ENCODE data around the gene WFIKKN1. TPM values are rescaled to one million over a fixed set of nuclear protein-coding genes. Genes with fewer than 3 reads are reported as not detected.

The WFIKKN1 gene
- total and polyA plus RNA-seq, 5 donors, result 0.15 to 0.70 (median 0.23) TPM

GRCh38 chr16:677316-678190 lies 46.8 kb downstream of the WFIKKN1 start:
- ATAC-seq (no peak), DNase-seq (no peak)
- Histone ChIP-seq H3K4me1 (ENCODE audit: control insufficient read depth, insufficient read depth, low read length) (peaks cover 7% of the 10 kb centered on the region), H3K27ac (ENCODE audit: low read length) (no peak overlapping the region), H3K27me3 (ENCODE audit: control insufficient read depth, insufficient read depth) (no peaks in the 10 kb centered on the region), H3K4me3 (ENCODE audit: low read length) (no peak overlapping the region), H3K9me3 (ENCODE audit: control insufficient read depth, low read length) (no peaks in the 10 kb centered on the region)
- WGBS, result 56% methylated on average over 57 of the region's 57 CpGs
- intact Hi-C loops (cut with DNase I), result no loop called here

GRCh38 chr16:678209-678857 lies 47.5 kb downstream of the WFIKKN1 start:
- WGBS, result 80% methylated on average over 21 of the region's 21 CpGs
- Histone ChIP-seq H3K4me1 (ENCODE audit: control insufficient read depth, insufficient read depth, low read length) (peaks cover 7% of the 10 kb centered on the region), H3K9me3 (ENCODE audit: control insufficient read depth, low read length) (no peaks in the 10 kb centered on the region), H3K27ac (ENCODE audit: low read length) (no peak overlapping the region), H3K27me3 (ENCODE audit: control insufficient read depth, insufficient read depth) (no peaks in the 10 kb centered on the region), H3K4me3 (ENCODE audit: low read length) (no peak overlapping the region)
- DNase-seq, result no peak
- intact Hi-C loops (cut with DNase I), result no loop called here
- ATAC-seq, result no peak

GRCh38 chr16:678858-679813 lies 48.4 kb downstream of the WFIKKN1 start:
- H3K4me1 ChIP-seq (ENCODE audit: control insufficient read depth, insufficient read depth, low read length), result peaks cover 7% of the 10 kb centered on the region
- no peaks in the 10 kb centered on the region for H3K9me3 ChIP-seq (ENCODE audit: control insufficient read depth, low read length)
- intact Hi-C loops (cut with DNase I), result no loop called here
- H3K27me3 ChIP-seq (ENCODE audit: control insufficient read depth, insufficient read depth), result no peaks in the 10 kb centered on the region
- ATAC-seq, result peak; percentile 31 to 45
- H3K27ac ChIP-seq (ENCODE audit: low read length), result peak overlapping the region; percentile 76
- DNase-seq, result peak; percentile 82 to 94 (median 90)
- H3K4me3 ChIP-seq (ENCODE audit: low read length), result peak overlapping the region; percentile 49
- WGBS, result 23% methylated on average over 52 of the region's 52 CpGs

- peak within 1 kb of the TSS; percentile 96 for H3K27ac ChIP-seq (ENCODE audit: low read length)
- no peaks in the 10 kb centered on the region for H3K27me3 ChIP-seq (ENCODE audit: control insufficient read depth, insufficient read depth)
- no peaks in the 10 kb centered on the region for H3K9me3 ChIP-seq (ENCODE audit: control insufficient read depth, low read length)
- intact Hi-C loops (cut with DNase I), result no loop called here
- ATAC-seq (peak; percentile 69 to 71), DNase-seq (peak; percentile 89 to 96 (median 95))
- peak within 1 kb of the TSS; percentile 77 for H3K4me3 ChIP-seq (ENCODE audit: low read length)
- H3K4me1 ChIP-seq (ENCODE audit: control insufficient read depth, insufficient read depth, low read length), result peaks cover 7% of the 10 kb centered on the region
- under 1% methylated on average over 91 of the region's 91 CpGs for WGBS
Observed at GRCh38 chr16:679814-680624, 49.2 kb downstream of the WFIKKN1 start, which contains the start of gene STUB1. Gene STUB1, plus strand, starts transcription at chr16:680410. Its CDS starts 116 bp downstream, at chr16:680526.

- Histone ChIP-seq H3K4me3 (ENCODE audit: low read length) (peak overlapping the region; percentile 77), H3K9me3 (ENCODE audit: control insufficient read depth, low read length) (no peaks in the 10 kb centered on the region), H3K27ac (ENCODE audit: low read length) (peak overlapping the region; percentile 96), H3K27me3 (ENCODE audit: control insufficient read depth, insufficient read depth) (no peaks in the 10 kb centered on the region), H3K4me1 (ENCODE audit: control insufficient read depth, insufficient read depth, low read length) (peaks cover 7% of the 10 kb centered on the region)
- under 1% methylated on average over 38 of the region's 38 CpGs for WGBS
- ATAC-seq, result no peak
- no peak for DNase-seq
- intact Hi-C loops (cut with DNase I), result no loop called here
Observed at GRCh38 chr16:680625-680945, 49.8 kb downstream of the WFIKKN1 start.

- intact Hi-C loops (cut with DNase I), result no loop called here
Observed at GRCh38 chr16:680967-681745, 50.4 kb downstream of the WFIKKN1 start.

GRCh38 chr16:681746-682427 lies 51.1 kb downstream of the WFIKKN1 start:
- no peak overlapping the region for H3K27ac ChIP-seq (ENCODE audit: low read length)

More at GRCh38 chr16:680967-681745, 50.4 kb downstream of the WFIKKN1 start:
- ATAC-seq (no peak), DNase-seq (peak; percentile 67 to 84 (median 83))
- 45% methylated on average over 44 of the region's 44 CpGs for WGBS
- H3K27ac ChIP-seq (ENCODE audit: low read length), result no peak overlapping the region
- H3K27me3 ChIP-seq (ENCODE audit: control insufficient read depth, insufficient read depth), result no peaks in the 10 kb centered on the region
- peak overlapping the region; percentile 77 for H3K4me3 ChIP-seq (ENCODE audit: low read length)
- no peaks in the 10 kb centered on the region for H3K9me3 ChIP-seq (ENCODE audit: control insufficient read depth, low read length)
- peaks cover 7% of the 10 kb centered on the region for H3K4me1 ChIP-seq (ENCODE audit: control insufficient read depth, insufficient read depth, low read length)

GRCh38 chr16:682493-683395 lies 52.0 kb downstream of the WFIKKN1 start:
- no peaks in the 10 kb centered on the region for H3K27me3 ChIP-seq (ENCODE audit: control insufficient read depth, insufficient read depth)
- no peak overlapping the region for H3K4me3 ChIP-seq (ENCODE audit: low read length)
- intact Hi-C loops (cut with DNase I), result no loop called here
- H3K27ac ChIP-seq (ENCODE audit: low read length), result no peak overlapping the region
- no peaks in the 10 kb centered on the region for H3K9me3 ChIP-seq (ENCODE audit: control insufficient read depth, low read length)
- H3K4me1 ChIP-seq (ENCODE audit: control insufficient read depth, insufficient read depth, low read length), result peaks cover 7% of the 10 kb centered on the region
- ATAC-seq (no peak), DNase-seq (peak in 1 of 3 donors; percentile 61)
- 84% methylated on average over 36 of the region's 36 CpGs for WGBS

More at GRCh38 chr16:681746-682427, 51.1 kb downstream of the WFIKKN1 start:
- DNase-seq (peak in 2 of 3 donors; percentile 78 to 80), ATAC-seq (no peak)
- Histone ChIP-seq H3K4me3 (ENCODE audit: low read length) (no peak overlapping the region), H3K4me1 (ENCODE audit: control insufficient read depth, insufficient read depth, low read length) (peaks cover 7% of the 10 kb centered on the region), H3K9me3 (ENCODE audit: control insufficient read depth, low read length) (no peaks in the 10 kb centered on the region), H3K27me3 (ENCODE audit: control insufficient read depth, insufficient read depth) (no peaks in the 10 kb centered on the region)
- intact Hi-C loops (cut with DNase I), result no loop called here
- WGBS, result 73% methylated on average over 28 of the region's 28 CpGs
